Esophagus muscularis mucosa (tissue), 4 donors: Measurements from ENCODE around the gene TSTD1. TPM values are rescaled to one million over a fixed set of nuclear protein-coding genes. Genes with fewer than 3 reads are reported as not detected.

Experiments used
- DNase-seq: peaks from one replicate; pipeline ENCODE4 v3.0.0-alpha.2; 2017; ENCODE audit errors: extremely low spot score
- H3K27ac ChIP-seq, 4 donors: fragments of 200-600 bp; sonication (generic); replicated peaks in 1 of 4; 1 replicate in 3 of 4; 2 replicates in 1 of 4; pipeline ENCODE4 v1.5.1; 2016 to 2019; ENCODE audit warnings: mild to moderate bottlenecking in 1 of 4
- H3K27me3 ChIP-seq, 4 donors: fragments of 200-600 bp; sonication (generic); one replicate each; pipeline versions ENCODE4 v1.5.1 to v1.6.0; 2016 to 2019
- H3K36me3 ChIP-seq, 4 donors: fragments of 200-600 bp; sonication (generic); one replicate each; pipeline ENCODE4 v1.5.1; 2016 to 2019
- H3K4me1 ChIP-seq, 4 donors: fragments of 200-600 bp; sonication (generic); one replicate each; pipeline ENCODE4 v1.5.1; 2016 to 2019
- H3K4me3 ChIP-seq, 4 donors: fragments of 200-600 bp; sonication (generic); 1 replicate in 2 of 4; 2 replicates in 2 of 4; pipeline ENCODE4 v1.5.1; 2016 to 2019; ENCODE audit warnings: mild to moderate bottlenecking in 4 of 4, moderate library complexity in 1 of 4
- H3K9me3 ChIP-seq, 4 donors: fragments of 200-600 bp; sonication (generic); 1 replicate in 3 of 4; 2 replicates in 1 of 4; pipeline ENCODE4 v1.5.1; 2016 to 2019
- CTCF ChIP-seq, 3 experiments: fragments of 200-600 bp in 2 of 3; fragments of 450-650 bp in 1 of 3; sonication (generic) in 2 of 3; IDR thresholded peaks; one replicate each; pipeline ENCODE4 v1.5.1; 2017 to 2019; ENCODE audit warnings: antibody characterized with exemption in 3 of 3, mild to moderate bottlenecking in 2 of 3, moderate library complexity in 1 of 3
- EP300 ChIP-seq: sonication (generic); formaldehyde crosslinking; IDR thresholded peaks from one replicate; pipeline ENCODE4 v1.6.1; 2017; ENCODE audit warnings: antibody characterized with exemption
- POLR2A ChIP-seq: fragments of 450-650 bp; IDR thresholded peaks from one replicate; pipeline ENCODE4 v1.6.1; 2017; ENCODE audit warnings: antibody characterized with exemption, moderate library complexity, mild to moderate bottlenecking, low read depth
- POLR2AphosphoS5 ChIP-seq, 2 donors: sonication (generic); formaldehyde crosslinking; IDR thresholded peaks; one replicate each; pipeline ENCODE4 v1.6.1; 2017; ENCODE audit warnings: antibody characterized with exemption in 2 of 2
- WGBS: methylation state at CpG from one replicate; pipeline ENCODE4 v1.1.5; 2018; 5-methylcytosine and 5-hydroxymethylcytosine counted together
- intact Hi-C: fragments of 100-400 bp; cut with DNase I; formaldehyde crosslinking; loops from one replicate; pipeline ENCODE4 v1.15.1; 2023
- total RNA-seq, 4 donors: library from RNA; depleted of rRNA; stranded (reverse); fragments of >200 nt; gene quantifications; one replicate each; pipeline versions ENCODE4 v1.1.0 to v1.2.1, GENCODE V29; 2016

Gene TSTD1
- total RNA-seq, 4 donors from 2014 or later, result 19.0 to 46.5 (median 29.4) TPM

GRCh38 chr1:161070761-161071160 is 32.0 kb upstream of the TSTD1 start:
- WGBS, result 94% methylated on average over 4 of the region's 4 CpGs
- Histone ChIP-seq H3K27ac (no peak overlapping the region), H3K27me3 (peaks cover 0 to 11% (median 0%) of the 10 kb centered on the region in 4 donors), H3K9me3 (no peaks in the 10 kb centered on the region), H3K4me3 (no peak overlapping the region), H3K4me1 (no peaks in the 10 kb centered on the region), H3K36me3 (no peaks in the 10 kb centered on the region)
- TF ChIP-seq CTCF (IDR thresholded peaks at IDR 0.05) (no peak), EP300 (no peak), POLR2AphosphoS5 (IDR thresholded peaks at IDR 0.05) (no peak), POLR2A (no peak)
- no peak for DNase-seq
- intact Hi-C loops, result no loop called here

- WGBS, result 76% methylated on average over 9 of the region's 9 CpGs
- no peak for DNase-seq
- no peaks in the 10 kb centered on the region for H3K4me1 ChIP-seq
- TF ChIP-seq POLR2AphosphoS5 (IDR thresholded peaks at IDR 0.05) (peak; percentile 28 to 38), CTCF (IDR thresholded peaks at IDR 0.05) (no peak)
- H3K27ac ChIP-seq, result peak within 1 kb of the TSS; percentile 31 to 58 (median 54)
- H3K36me3 ChIP-seq, result no peaks in the 10 kb centered on the region
- intact Hi-C loops, result no loop called here
- H3K4me3 ChIP-seq, result peak within 1 kb of the TSS; percentile 38 to 53 (median 40)
- peaks cover 0 to 20% (median 0%) of the 10 kb centered on the region in 4 donors for H3K27me3 ChIP-seq
- H3K9me3 ChIP-seq, result no peaks in the 10 kb centered on the region
Observed at GRCh38 chr1:161069731-161070270, 31.0 kb upstream of the TSTD1 start, which contains the start of gene ARHGAP30. ARHGAP30 (minus strand) TSS chr1:161069891; CDS start chr1:161069624, 267 bp downstream.

- Histone ChIP-seq H3K27ac (peak overlapping the region; percentile 31 to 58 (median 54)), H3K4me1 (no peaks in the 10 kb centered on the region), H3K4me3 (peak overlapping the region; percentile 38 to 53 (median 40)), H3K27me3 (peaks cover 0 to 21% (median 0%) of the 10 kb centered on the region in 4 donors), H3K9me3 (no peaks in the 10 kb centered on the region), H3K36me3 (no peaks in the 10 kb centered on the region)
- DNase-seq, result no peak
- intact Hi-C loops, result no loop called here
- 82% methylated on average over 9 of the region's 9 CpGs for WGBS
- TF ChIP-seq CTCF (IDR thresholded peaks at IDR 0.05) (no peak), POLR2AphosphoS5 (IDR thresholded peaks at IDR 0.05) (no peak), EP300 (no peak), POLR2A (no peak)
Observed at GRCh38 chr1:161069241-161069640, 30.5 kb upstream of the TSTD1 start.

- peak overlapping the region; percentile 38 to 53 (median 40) for H3K4me3 ChIP-seq
Observed at GRCh38 chr1:161068306-161069234, 29.8 kb upstream of the TSTD1 start.

More at GRCh38 chr1:161068306-161069234, 29.8 kb upstream of the TSTD1 start:
- Histone ChIP-seq H3K27ac (peak overlapping the region; percentile 31 to 58 (median 54)), H3K36me3 (no peaks in the 10 kb centered on the region), H3K9me3 (no peaks in the 10 kb centered on the region), H3K27me3 (peaks cover 0 to 21% (median 0%) of the 10 kb centered on the region in 4 donors), H3K4me1 (no peaks in the 10 kb centered on the region)
- TF ChIP-seq EP300, result no peak
- no peak for TF ChIP-seq POLR2A
- no peak for TF ChIP-seq CTCF (IDR thresholded peaks at IDR 0.05)
- no peak for TF ChIP-seq POLR2AphosphoS5 (IDR thresholded peaks at IDR 0.05)
- DNase-seq, result no peak
- intact Hi-C loops, result no loop called here
- 69% methylated on average over 10 of the region's 10 CpGs for WGBS
